WERI-Rb-1 (cell line): ENCODE results near the gene RPLP2.

Source experiments
- DNase-seq: peaks from one replicate; pipeline ENCODE4 v3.0.0-alpha.2; 2020
- H3K27ac ChIP-seq: fragments of 250-450 bp; sonication (Bioruptor Pico); 2 replicates; pipeline ENCODE4 v1.5.1; 2020; ENCODE audit warnings: mild to moderate bottlenecking, moderate library complexity
- H3K27me3 ChIP-seq: fragments of 250-450 bp; sonication (Bioruptor Pico); 2 replicates; pipeline ENCODE4 v1.5.1; 2021; ENCODE audit warnings: mild to moderate bottlenecking, low read depth, moderate library complexity; ENCODE audit not compliant: insufficient read depth, severe bottlenecking
- H3K36me3 ChIP-seq: fragments of 250-450 bp; sonication (Bioruptor Pico); 2 replicates; pipeline ENCODE4 v1.5.1; 2020; ENCODE audit warnings: mild to moderate bottlenecking, moderate library complexity
- H3K4me3 ChIP-seq: 2 replicates; pipeline ENCODE4 v1.5.1; 2011; ENCODE audit warnings: low read depth, mild to moderate bottlenecking, control low read depth, low read length
- H3K9me3 ChIP-seq: fragments of 250-450 bp; sonication (Bioruptor Pico); 2 replicates; pipeline ENCODE4 v1.5.1; 2021; ENCODE audit warnings: mild to moderate bottlenecking, moderate library complexity; ENCODE audit not compliant: severe bottlenecking
- TF ChIP-seq, protein P1 (sequence below): IDR thresholded peaks from 2 replicates; pipeline ENCODE4 v1.5.1; 2011; ENCODE audit warnings: low read depth, mild to moderate bottlenecking, control low read depth, inconsistent platforms, low read length

The RPLP2 gene

DNA sequence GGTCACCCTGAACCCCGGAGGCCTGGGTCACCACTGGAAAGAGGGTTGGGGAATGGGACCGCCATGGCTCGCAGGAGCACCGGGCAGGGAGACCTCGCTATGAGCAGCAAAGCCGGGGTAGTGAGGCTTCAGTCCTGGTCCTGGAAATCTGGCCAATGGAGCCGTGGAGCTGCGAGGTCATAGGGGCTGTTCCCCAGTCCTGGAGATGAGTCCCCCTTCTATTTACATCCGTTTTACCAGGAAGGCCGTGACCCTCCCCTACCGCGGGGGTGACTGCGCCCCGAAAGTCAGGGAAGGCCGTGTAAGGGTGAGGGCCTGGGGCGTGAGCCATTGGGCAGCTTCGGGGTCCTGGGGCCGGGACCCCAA lies 5.2 kb upstream of the RPLP2 start:
- Histone ChIP-seq H3K27ac (peak overlapping the region; percentile 97), H3K9me3 (no peaks in the 10 kb centered on the region), H3K36me3 (peaks cover 47% of the 10 kb centered on the region), H3K27me3 (no peaks in the 10 kb centered on the region), H3K4me3 (peak overlapping the region; percentile 94)
- no peak for DNase-seq
- TF ChIP-seq, protein P1, sequence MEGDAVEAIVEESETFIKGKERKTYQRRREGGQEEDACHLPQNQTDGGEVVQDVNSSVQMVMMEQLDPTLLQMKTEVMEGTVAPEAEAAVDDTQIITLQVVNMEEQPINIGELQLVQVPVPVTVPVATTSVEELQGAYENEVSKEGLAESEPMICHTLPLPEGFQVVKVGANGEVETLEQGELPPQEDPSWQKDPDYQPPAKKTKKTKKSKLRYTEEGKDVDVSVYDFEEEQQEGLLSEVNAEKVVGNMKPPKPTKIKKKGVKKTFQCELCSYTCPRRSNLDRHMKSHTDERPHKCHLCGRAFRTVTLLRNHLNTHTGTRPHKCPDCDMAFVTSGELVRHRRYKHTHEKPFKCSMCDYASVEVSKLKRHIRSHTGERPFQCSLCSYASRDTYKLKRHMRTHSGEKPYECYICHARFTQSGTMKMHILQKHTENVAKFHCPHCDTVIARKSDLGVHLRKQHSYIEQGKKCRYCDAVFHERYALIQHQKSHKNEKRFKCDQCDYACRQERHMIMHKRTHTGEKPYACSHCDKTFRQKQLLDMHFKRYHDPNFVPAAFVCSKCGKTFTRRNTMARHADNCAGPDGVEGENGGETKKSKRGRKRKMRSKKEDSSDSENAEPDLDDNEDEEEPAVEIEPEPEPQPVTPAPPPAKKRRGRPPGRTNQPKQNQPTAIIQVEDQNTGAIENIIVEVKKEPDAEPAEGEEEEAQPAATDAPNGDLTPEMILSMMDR = no peak

DNA sequence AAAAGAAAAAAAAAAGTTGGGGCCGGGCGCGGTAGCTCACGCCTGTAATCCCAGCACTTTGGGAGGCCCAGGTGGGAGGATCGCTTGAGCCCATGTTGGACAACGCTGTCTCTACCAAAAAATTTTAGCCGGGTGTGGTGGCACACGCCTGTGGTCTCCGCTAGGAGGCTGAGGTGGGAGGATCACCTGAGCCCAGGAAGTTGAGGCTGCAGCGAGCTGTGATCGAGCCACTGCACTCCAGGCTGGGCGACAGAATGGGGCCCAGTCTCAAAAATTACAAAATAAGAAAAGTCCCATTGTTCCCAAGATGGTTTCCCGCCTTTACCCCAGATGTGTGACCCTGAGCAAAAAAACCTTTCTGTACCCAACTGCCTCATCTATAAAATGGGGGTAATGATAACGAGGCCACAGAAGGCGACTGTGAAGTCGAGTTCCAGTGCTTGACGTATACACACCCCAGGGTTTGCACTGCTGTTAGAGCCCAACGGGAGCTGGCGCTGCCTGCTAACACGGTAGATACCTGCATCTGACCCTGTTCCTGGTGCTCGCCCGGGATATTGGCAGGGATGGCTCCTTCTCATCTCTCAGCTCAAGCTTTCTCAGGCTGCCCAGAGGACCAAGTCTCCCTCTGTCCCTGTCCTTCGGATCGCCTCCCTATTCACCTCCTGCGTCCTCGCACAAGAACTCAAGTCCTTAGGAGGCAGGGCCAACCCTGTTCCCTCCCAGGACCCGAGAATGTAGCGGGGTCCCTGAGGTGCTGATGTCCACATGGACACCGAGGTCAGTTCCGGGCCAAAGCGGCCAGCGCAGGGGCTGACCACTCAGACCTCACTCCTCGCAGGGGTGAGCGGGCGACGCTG lies 1.1 kb upstream of the RPLP2 start:
- Histone ChIP-seq H3K9me3 (no peaks in the 10 kb centered on the region), H3K27ac (peak overlapping the region; percentile 100), H3K4me3 (peak overlapping the region; percentile 64), H3K27me3 (no peaks in the 10 kb centered on the region), H3K36me3 (peaks cover 38% of the 10 kb centered on the region)
- TF ChIP-seq, protein P1 = no peak
- DNase-seq = no peak

DNA sequence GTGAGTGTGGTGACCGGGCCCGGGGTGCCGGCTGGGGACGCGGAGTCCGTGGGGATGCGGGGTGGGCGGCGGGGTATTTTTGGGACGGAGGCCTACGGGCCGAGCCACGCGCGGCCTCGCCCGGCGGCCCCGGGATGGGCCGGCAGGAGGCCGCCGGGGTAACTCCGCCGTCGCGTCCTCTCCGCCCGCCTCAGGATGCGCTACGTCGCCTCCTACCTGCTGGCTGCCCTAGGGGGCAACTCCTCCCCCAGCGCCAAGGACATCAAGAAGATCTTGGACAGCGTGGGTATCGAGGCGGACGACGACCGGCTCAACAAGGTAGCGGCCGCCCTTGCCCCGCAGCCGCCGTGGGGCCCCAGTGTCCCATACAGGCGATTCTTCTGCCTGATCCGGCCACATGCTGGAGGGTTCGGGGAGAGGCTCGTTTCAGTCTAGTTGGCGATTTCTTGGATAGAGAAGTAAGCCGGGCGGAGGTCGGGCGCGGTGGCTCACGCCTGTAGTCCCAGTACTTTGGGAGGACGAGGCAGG lies 337 bp downstream of the RPLP2 start:
- peaks cover 43% of the 10 kb centered on the region for H3K36me3 ChIP-seq

DNA sequence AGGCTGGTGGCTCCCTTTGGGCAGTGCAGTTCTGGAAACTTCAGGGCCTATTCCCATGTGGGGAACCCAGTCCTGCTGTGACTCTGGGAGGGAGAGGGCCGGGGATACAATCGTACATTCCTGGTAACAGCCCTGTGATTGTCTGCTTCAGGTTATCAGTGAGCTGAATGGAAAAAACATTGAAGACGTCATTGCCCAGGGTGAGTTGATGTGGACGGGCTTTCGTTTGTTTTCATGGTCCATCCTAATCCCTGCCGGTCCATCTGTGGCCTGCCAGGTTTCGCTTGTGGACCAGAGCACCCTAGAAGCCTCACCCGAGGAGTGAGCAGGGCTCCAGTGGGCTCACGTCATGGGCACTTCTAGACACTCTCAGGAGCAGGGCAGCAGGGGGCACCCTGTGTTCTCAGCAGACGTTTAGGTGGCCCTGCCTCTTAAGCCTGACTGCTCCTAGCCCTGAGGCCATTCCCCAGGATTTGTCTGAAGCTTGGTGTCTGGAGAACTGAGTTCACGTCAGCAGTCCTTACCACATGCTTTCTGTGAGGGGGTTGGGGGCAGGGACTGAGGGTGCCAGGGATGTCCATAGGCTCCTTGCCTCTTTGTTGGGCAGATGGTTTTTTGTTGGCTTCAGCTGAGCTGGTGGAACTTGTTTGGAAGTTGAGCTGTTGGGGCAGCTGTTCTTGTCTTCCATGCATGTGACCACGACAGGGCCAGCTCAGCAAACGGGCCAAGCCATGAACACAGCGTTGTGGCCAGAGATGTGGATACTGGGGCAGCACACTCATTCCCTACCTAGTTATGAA lies 1.9 kb downstream of the RPLP2 start:
- Histone ChIP-seq H3K36me3 (peaks cover 45% of the 10 kb centered on the region), H3K27me3 (no peaks in the 10 kb centered on the region), H3K27ac (peak overlapping the region; percentile 11), H3K9me3 (no peaks in the 10 kb centered on the region), H3K4me3 (no peak overlapping the region)
- TF ChIP-seq, protein P1 = no peak
- no peak for DNase-seq

More for the DNA sequence above, 337 bp downstream of the RPLP2 start:
- H3K9me3 ChIP-seq = no peaks in the 10 kb centered on the region
- H3K27ac ChIP-seq = peak overlapping the region; percentile 100
- TF ChIP-seq, protein P1 = no peak
- DNase-seq = no peak
- H3K27me3 ChIP-seq = no peaks in the 10 kb centered on the region
- H3K4me3 ChIP-seq = peak overlapping the region; percentile 64

DNA sequence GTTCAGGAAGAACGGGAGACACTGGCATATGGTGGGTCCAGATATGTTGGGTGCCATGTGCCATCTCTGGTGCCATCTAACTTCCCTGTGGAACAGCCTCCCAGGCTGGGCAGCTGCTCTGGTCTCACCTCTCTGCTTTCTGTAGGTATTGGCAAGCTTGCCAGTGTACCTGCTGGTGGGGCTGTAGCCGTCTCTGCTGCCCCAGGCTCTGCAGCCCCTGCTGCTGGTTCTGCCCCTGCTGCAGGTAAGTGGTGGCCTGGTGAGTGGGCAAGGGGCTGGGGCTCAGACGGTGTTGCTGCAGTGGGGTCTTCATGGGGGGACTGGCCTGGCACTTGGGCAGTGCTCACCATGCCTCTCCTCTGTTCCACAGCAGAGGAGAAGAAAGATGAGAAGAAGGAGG lies 2.6 kb downstream of the RPLP2 start:
- Histone ChIP-seq H3K27ac (no peak overlapping the region), H3K9me3 (no peaks in the 10 kb centered on the region), H3K36me3 (peaks cover 45% of the 10 kb centered on the region), H3K27me3 (no peaks in the 10 kb centered on the region), H3K4me3 (no peak overlapping the region)
- no peak for DNase-seq
- TF ChIP-seq, protein P1 = no peak
